Measurements from ENCODE around the gene AAK1. TPM values are rescaled to one million over a fixed set of nuclear protein-coding genes. Genes with fewer than 3 reads are reported as not detected.
"Not testable (repeated sequence)": the region's sequence is repeated elsewhere in the genome, so short reads cannot be mapped to it uniquely, and the experiment has no call there.

AAK1 gene
- total RNA-seq, 6 experiments from 2014 or later: 96.6 to 123 (median 108) TPM

DNA sequence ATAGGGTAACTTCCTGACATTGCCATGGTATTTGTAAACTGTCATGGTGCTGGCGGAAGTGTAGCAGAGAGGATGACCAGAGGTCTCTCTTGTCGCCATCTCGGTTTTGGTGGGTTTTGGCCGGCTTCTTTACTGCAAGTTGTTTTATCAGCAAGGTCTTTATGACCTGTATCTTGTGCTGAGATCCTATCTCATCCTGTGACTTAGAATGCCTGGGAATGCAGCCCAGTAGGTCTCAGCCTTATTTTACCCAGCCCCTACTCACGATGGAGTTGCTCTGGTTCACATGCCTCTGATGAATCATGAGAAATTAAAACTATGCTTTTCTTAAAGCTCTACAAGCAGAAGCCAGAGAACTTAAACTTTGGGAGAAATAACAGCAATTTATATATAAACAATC lies 193.6 kb downstream of the AAK1 start:
- peaks cover 5% of the 10 kb centered on the region for H3K27me3 Mint-ChIP-seq (ENCODE audit: insufficient read depth)
- TF ChIP-seq, protein P1, sequence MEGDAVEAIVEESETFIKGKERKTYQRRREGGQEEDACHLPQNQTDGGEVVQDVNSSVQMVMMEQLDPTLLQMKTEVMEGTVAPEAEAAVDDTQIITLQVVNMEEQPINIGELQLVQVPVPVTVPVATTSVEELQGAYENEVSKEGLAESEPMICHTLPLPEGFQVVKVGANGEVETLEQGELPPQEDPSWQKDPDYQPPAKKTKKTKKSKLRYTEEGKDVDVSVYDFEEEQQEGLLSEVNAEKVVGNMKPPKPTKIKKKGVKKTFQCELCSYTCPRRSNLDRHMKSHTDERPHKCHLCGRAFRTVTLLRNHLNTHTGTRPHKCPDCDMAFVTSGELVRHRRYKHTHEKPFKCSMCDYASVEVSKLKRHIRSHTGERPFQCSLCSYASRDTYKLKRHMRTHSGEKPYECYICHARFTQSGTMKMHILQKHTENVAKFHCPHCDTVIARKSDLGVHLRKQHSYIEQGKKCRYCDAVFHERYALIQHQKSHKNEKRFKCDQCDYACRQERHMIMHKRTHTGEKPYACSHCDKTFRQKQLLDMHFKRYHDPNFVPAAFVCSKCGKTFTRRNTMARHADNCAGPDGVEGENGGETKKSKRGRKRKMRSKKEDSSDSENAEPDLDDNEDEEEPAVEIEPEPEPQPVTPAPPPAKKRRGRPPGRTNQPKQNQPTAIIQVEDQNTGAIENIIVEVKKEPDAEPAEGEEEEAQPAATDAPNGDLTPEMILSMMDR (IDR thresholded peaks at IDR 0.05): no peak
- no peak overlapping the region; the same call in 1 of the 2 replicates for H3K4me3 Mint-ChIP-seq
- no peaks in the 10 kb centered on the region for H3K36me3 Mint-ChIP-seq (ENCODE audit: low read depth)
- peaks cover 17% of the 10 kb centered on the region for H3K4me1 Mint-ChIP-seq (ENCODE audit: low read depth)
- H3K27ac Mint-ChIP-seq: no peak overlapping the region; the same call in 1 of the 2 replicates
- DNase-seq: peak; percentile 48
- no peaks in the 10 kb centered on the region for H3K9me3 Mint-ChIP-seq

DNA sequence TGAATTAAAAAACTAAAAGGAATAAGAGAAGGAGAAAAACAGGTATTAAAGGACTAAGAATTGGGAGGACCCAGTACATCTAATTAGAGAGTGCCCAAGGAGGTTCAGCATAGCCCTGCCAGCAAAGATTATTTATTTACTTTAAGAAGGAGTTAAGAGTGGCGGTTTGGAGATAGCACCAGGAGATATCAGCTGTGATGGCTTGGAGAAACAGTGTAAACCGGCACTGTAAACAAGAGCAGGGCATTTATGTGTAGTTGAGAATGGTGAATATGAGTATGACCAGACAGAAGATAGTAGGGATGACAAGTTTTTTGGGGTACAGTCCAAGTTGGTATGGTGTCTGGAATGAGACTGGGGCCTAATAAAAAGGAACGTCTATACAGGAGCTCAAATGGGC lies 199.9 kb downstream of the AAK1 start:
- not testable (repeated sequence) for H3K4me1 Mint-ChIP-seq (ENCODE audit: low read depth); H3K9me3 Mint-ChIP-seq; H3K27me3 Mint-ChIP-seq (ENCODE audit: insufficient read depth); H3K27ac Mint-ChIP-seq; H3K4me3 Mint-ChIP-seq; DNase-seq
- peaks cover 11% of the 10 kb centered on the region for H3K36me3 Mint-ChIP-seq (ENCODE audit: low read depth)

DNA sequence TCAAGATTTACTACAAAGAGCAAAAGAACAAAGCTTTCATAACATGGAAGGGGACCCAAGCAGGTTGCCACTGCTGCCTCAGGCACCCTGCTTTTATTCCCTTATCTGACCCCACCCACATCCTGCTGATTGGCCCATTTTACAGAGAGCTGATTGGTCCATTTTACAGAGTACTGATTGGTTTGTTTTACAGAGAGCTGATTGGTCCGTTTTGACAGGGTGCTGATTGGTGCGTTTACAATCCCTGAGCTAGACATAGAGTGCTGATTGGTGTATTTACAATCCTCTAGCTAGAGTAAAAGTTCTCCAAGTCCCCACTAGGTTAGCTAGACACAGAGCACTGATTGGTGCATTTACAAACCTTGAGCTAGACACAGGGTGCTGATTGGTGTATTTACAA lies 204.0 kb downstream of the AAK1 start:
- H3K36me3 Mint-ChIP-seq (ENCODE audit: low read depth): peaks cover 15% of the 10 kb centered on the region
- not testable (repeated sequence) for H3K27me3 Mint-ChIP-seq (ENCODE audit: insufficient read depth); H3K27ac Mint-ChIP-seq; DNase-seq; H3K9me3 Mint-ChIP-seq; H3K4me3 Mint-ChIP-seq
- peaks cover 25% of the 10 kb centered on the region for H3K4me1 Mint-ChIP-seq (ENCODE audit: low read depth)

DNA sequence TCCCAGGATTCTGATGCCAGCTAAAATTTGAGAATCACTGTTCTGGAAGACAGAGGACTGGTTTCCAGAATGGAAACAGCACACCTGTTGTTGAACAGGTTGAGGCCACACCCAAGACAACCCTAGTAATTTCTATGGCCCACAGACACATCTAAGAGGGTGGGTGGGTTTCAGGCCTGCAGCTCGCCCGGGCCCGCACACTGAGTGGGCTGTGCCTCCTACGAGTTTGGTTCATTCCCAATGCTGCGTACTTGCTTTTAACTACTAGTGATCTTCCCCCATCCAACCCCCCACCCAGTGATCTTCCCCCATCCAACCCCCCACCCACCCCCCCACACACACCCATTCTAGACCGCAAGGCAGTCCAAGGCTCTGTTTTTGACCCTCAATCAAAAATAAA lies 205.0 kb downstream of the AAK1 start:
- Mint-ChIP-seq H3K27me3 (ENCODE audit: insufficient read depth) (no peaks in the 10 kb centered on the region; the same call in 1 of the 2 replicates), H3K4me1 (ENCODE audit: low read depth) (peaks cover 26% of the 10 kb centered on the region), H3K27ac (peak overlapping the region; percentile 98), H3K36me3 (ENCODE audit: low read depth) (peaks cover 15% of the 10 kb centered on the region), H3K4me3 (no peak overlapping the region; the same call in 1 of the 2 replicates), H3K9me3 (peaks cover 8% of the 10 kb centered on the region)
- no peak for DNase-seq
- TF ChIP-seq, protein P1 (IDR thresholded peaks at IDR 0.05): no peak

DNA sequence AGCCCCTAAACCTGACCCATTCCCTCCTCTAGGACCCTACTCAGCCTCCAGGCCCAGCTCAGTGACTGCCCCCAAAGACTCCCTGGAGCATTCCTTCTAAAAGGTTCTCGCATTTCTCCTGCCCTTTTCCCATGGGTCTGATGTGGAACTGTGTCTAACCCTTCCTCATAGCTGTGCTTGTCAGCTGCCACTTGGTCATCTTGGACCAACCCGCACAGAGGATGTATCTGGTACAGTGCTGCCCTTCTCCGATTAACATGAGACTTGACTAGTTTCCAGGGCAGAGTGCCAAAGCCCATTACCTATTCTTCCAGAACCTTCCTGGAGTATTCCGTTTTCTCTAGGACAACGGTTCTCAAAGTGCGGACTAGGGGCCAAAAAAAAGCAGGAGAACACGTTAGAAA lies 205.8 kb downstream of the AAK1 start:
- peak overlapping the region; percentile 99 for H3K4me3 Mint-ChIP-seq
- DNase-seq: no peak
- peaks cover 15% of the 10 kb centered on the region for H3K36me3 Mint-ChIP-seq (ENCODE audit: low read depth)
- no peaks in the 10 kb centered on the region; the same call in 1 of the 2 replicates for H3K27me3 Mint-ChIP-seq (ENCODE audit: insufficient read depth)
- TF ChIP-seq, protein P1 (IDR thresholded peaks at IDR 0.05): no peak
- H3K27ac Mint-ChIP-seq: peak overlapping the region; percentile 98
- peaks cover 26% of the 10 kb centered on the region for H3K4me1 Mint-ChIP-seq (ENCODE audit: low read depth)
- peaks cover 8% of the 10 kb centered on the region for H3K9me3 Mint-ChIP-seq

DNA sequence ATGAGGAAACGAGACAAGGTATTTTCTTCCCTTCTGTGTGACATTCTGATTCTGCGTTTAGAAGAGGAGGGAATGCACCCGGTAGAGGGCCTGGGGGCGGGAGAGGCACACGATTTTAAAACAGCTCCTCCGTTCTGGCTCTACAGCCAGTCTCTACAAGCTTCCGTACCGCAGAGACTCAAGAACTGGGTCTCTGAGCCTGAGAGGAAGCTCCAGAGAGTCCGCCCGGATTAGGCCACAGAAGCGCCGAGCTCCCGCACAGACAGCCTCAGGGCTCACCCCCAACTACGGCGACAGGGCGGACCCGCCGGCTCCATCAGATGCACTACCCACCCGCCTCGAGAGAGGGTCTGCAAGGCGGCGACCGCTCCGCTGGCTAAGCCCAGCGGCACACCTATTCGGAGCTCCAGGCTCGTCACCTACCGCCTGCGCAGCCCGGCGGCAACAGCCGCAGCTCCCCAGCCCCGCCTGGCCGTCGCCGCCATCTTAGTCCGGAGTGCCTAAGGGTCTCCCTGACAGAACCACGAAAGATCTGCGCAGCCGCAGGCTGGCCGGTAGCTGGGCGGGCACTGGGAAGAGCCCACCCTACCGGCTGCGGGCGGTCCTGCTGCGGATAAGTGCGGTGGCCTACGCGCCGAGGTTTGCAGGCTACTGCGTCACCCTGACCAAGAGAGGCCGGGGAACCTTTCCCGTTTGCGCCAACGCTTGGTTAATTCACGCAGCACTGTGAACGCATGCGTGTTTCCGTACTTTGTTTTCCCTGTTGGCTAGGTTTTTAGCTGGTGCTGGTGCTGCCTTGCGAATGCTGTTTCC lies 206.4 kb downstream of the AAK1 start, which contains the start of gene NFU1:
NFU1 (minus strand) TSS at position 498 of the 813 bp plus-strand sequence; CDS start at position 485, 13 bp downstream.
- DNase-seq: peak; percentile 94
- peaks cover 8% of the 10 kb centered on the region for H3K9me3 Mint-ChIP-seq
- peak within 1 kb of the TSS; percentile 98 for H3K27ac Mint-ChIP-seq
- H3K4me3 Mint-ChIP-seq: peak within 1 kb of the TSS; percentile 99
- H3K27me3 Mint-ChIP-seq (ENCODE audit: insufficient read depth): no peaks in the 10 kb centered on the region; the same call in 1 of the 2 replicates
- peaks cover 15% of the 10 kb centered on the region for H3K36me3 Mint-ChIP-seq (ENCODE audit: low read depth)
- TF ChIP-seq, protein P1 (IDR thresholded peaks at IDR 0.05): peak; percentile 81
- H3K4me1 Mint-ChIP-seq (ENCODE audit: low read depth): peaks cover 26% of the 10 kb centered on the region

Measured in HFFc6 (cell line).